HG02981 (cell line): ENCODE results near the gene WDR41.

Experiments used
- ATAC-seq: cut with Tn5 transposase; IDR thresholded peaks from one replicate; pipeline ENCODE4 v1.9.1; 2021; ENCODE audit warnings: mild to moderate bottlenecking, moderate library complexity; ENCODE audit not compliant: unreplicated experiment

The WDR41 gene

DNA sequence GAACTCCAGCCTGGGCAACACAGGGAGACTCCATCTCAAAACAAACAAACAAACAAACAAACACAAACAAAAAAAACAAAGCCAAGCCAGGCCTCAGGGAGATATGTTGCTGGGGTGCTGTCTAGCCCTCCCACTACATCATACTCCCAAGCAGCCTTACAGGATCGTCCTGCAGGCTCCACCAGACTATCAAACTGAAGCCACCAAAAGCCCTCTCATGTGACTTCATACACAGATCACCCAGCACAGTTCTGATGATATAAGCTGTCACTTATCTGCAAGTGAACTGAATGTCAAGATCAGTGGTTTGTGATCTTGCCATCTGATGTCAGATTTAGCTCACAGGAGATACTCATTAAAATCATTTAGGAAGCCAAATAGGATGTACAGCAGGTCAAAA lies 43.3 kb downstream of the WDR41 start:
- no peak for ATAC-seq

DNA sequence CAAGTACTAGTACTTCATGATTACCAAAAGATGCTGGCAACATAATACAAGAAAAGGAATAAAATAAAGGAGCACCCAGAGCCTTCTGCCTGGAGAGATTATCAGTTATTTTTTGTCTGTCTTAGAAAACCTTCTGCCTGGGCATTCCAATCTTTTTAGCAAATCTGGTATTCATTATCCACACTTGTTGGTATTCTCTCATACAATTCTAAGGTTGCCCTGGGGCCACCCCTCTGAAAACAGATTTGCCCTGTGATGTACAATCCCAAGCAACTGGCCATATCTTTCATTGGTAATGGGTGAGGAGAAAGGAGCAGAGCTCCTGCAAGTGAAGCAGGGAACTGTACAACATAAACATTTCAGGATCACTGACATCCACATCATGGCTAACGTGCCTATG lies 47.8 kb downstream of the WDR41 start:
- ATAC-seq = no peak

DNA sequence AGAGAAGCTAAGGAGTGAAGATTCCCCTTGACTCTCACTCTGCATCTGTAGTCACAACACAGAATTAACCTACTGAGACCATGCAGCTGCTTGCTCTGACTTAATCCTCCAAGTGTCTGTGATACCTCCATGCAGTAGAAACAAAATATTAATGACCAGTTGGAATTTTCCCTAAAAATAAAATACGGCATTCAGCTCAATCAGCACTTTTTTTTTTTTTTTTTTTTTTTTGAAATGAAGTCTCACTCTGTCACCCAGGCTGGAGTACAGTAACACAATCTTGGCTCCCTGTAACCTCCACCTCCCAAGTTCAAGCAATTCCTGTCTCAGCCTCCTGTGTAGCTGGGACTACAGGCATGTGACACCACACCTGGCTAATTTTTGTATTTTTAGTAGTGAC lies 48.4 kb downstream of the WDR41 start:
- no peak for ATAC-seq

DNA sequence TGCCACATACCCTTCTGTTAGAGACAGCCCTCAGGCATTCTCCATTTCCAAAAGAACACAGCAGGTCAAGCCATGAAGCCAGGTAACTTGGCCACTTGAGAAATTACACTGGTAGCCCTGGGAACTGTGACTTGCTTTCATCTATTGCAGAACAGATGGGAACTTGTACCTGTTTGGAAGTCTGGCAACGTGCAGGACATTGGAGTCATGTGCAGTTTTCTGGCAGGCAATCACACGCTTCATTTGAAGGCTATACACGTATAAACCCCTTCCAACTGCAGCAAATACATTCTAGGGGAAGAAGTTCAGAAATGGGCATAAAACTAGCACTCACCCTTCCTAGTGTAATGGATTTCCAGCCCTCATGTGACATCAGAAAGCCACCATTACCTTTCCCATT lies 54.0 kb downstream of the WDR41 start:
- no peak for ATAC-seq

DNA sequence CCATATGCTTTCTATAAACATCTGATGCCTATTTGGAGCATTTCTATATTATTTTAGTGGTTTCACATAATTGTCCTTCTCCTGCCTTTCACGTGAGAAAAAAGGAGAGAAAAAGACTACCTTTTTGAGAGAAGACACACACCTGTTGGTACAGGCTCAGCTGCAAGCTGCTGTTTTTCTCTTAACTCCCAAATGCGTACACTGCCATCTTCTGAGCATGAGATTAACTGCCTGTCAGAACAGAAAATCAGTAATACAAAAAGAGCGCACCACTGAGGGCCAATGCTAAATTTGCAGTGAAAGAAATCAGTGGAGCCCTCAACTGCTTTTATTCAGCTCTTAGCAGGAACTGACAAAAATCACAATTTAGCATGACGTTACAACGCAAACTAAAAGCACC lies 54.9 kb downstream of the WDR41 start:
- ATAC-seq = no peak

DNA sequence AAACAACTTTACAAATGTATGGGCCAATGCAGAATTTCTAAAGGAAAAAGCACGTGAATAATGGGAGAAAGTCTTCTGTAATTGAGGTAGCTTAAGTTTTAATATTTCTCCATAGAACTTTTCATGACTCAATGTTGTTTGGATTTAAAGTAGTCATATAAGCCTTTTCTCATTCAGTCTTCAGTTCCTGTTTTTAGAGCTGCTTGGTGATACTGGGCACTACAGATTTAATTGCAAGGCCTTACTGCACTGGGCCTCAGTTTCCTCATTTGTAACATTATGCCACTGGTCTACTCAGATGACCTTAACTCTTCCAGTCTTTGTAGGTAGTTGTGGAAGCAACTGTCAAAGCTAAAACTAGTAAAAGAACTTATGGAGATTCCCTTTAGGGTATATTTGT lies 60.4 kb downstream of the WDR41 start:
- no peak for ATAC-seq

DNA sequence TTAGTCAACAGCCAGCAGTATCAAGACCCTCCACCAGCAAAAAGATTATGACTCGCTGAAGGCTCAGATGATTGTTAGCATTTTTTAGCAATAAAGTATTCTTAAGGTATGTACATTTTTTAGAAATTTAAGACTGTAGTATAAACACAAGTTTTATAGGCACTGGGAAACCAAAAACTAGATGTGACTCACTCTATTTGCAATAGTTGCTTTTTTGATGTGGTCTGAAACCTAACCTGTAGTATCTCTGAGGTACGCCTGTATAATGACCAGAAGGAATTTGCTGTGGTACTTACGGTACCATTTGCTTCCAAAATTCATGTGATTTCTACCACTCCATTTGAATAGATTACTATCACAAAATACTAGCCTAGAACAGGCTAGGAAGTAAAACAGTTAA lies 60.8 kb downstream of the WDR41 start:
- no peak for ATAC-seq

DNA sequence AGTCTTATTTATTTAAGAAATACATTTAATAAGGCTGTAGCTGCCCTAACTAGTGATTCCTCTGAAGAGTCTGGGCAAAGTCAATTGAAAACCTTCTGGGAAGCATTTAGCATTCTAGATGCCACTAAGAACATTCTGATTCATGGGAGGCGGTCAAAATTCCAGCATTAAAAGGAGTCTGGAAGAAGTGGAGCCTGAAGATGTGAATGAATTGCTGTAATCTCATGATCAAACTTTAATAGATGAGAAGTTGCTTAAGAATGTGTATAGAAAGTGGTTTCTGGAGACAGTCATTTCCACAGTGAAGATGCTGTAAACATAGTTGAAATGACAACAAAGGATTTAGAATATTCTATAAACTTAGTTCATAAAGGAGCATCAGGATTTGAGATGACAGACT lies 61.4 kb downstream of the WDR41 start:
- no peak for ATAC-seq

DNA sequence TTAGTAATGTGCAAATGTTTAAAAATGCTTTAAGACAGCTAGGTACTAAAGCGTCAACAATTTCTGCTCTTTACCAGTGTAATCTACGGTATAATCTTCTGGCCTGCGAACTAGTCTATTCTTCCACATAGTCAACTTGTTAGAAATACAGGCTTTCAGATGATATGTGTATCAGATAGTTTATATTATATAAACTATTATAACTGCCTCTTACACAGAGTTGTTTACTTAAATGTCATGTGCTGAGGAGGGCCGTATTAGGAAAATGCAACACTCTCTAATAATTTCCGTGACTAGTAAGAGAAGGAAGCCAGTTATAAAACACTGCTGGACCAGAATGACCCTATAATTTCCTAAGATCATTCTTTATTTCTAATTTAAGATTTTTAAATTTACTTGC lies 63.6 kb downstream of the WDR41 start:
- ATAC-seq = no peak

DNA sequence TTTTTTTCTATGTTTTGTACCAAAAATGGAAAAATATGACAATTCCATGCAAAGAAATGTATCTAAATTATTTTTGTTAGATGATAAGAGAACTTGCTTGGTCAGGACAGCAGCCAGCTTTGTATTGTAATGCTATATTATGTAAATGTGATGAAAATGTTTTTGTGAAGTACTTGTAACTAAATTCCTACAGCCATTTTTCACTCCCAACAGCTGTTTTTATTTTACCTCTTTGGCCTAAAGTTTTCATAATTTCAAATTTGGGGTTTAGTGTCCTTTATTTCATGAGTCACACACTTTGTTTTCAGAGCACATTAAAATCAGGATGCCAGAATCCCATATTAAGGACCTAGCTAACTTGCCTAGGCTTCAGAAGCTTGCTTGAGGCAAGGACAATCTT lies 64.1 kb downstream of the WDR41 start:
- ATAC-seq = no peak

DNA sequence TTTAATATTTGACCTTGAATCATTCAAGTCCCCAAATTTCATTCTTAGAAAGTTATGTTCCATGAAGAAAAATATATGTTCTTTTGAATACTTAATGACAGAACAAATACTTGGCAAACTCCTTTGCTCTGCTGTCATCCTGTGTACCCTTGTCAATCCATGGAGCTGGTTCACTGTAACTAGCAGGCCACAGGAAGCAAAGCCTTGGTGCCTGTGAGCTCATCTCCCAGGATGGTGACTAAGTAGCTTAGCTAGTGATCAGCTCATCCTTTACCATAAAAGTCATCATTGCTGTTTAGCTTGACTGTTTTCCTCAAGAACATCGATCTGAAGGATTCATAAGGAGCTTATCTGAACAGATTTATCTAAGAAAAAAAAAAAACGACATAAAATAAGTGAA lies 65.4 kb downstream of the WDR41 start:
- no peak for ATAC-seq

DNA sequence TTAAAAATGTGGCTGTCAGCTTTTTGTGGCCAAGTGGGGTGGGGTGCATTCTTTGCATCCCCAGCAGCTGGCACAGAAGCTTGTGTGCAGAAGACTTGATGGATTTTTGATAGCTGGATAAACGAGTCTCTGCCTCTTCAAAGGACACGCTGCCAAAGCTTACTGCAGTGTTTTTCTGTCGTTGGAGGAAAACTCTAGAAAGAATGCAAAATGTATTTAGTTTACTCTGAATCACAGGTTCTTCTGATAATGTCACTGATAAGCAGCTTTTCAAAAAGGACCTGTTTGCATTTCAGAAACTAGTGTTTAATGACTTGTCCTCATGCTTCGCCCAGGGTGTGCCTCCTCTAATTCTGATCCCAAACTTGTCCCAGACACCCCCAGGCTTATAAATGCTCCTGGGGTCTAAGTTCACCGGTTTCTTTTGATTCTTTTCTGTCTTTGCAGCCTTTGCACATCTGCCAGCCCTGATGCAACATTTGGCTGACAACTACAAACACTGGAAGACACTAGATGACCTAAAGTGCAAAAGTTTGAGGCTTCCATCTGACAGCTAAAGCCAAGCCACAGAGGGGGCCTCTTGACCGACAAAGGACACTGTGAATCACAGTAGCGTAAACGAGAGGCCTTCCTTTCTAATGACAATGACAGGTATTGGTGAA lies 66.0 kb downstream of the WDR41 start:
- ATAC-seq = no peak

DNA sequence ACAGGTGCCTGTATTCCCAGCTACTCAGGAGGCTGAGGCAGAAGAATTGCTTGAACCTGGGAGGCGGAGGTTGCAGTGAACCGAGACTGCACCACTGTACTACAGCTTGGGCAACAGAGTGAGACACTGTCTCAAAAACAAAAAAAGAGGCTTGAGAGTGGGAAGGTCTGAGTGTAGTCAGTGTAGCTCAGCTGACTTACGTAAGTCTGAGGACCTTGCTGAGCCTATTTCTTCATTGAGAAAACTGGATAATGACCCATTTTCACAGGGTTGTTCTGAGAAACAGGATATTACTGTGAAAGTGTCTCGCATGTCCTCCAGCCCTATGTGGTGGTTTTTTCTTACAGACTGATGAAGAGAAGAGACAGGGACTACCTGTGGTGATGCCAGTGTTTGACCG lies 66.7 kb downstream of the WDR41 start:
- no peak for ATAC-seq

DNA sequence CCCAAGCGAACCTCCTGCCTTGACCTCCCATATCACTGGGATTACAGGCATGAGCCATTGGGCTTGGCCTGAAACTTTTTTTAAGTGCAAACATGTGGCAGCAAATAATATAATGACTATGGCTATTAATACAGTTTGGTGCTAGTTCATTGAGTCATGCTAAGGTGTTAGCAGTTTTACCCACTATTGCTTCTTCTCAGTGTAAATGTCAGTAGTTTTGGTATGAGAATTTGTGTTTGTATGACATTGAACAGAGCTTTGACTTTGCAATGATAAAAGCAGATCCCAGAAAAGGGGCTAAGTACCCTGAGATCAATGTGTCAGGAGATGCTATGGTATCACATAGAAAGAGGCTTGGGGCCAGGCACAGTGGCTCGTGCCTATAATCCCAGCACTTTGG lies 67.2 kb downstream of the WDR41 start:
- no peak for ATAC-seq

DNA sequence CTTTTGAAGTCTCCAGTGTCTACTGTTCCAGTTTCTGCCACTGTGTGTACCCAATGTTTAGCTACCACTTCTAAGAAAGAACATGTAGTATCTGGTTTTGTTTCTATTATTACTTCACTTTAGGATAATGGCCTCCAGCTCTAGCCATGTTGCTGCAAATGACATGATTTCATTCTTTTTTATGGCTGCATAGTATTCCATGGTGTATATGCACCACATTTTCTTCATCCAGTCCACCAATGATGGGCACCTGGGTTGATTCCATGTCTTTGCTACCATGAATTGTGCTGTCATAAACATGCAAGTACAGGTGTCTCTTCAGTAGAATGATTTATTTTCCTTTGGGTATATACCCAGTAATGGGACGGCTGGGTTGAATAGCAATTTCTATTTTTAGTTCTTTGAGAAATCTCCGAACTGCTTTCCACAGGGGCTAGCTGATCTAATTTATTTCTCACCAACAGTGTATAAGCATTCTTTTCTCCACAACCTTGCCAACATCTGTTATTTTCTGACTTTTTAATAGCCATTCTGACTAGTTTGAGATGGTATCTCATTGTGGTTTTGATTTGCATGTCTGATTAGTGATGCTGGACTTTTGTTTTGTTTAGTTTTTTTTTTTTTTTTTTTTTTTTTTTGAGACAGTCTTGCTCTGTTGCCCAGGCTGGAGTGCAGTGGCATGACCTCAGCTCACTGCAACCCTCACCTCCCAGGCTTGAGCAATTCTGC lies 68.9 kb downstream of the WDR41 start:
- no peak for ATAC-seq

DNA sequence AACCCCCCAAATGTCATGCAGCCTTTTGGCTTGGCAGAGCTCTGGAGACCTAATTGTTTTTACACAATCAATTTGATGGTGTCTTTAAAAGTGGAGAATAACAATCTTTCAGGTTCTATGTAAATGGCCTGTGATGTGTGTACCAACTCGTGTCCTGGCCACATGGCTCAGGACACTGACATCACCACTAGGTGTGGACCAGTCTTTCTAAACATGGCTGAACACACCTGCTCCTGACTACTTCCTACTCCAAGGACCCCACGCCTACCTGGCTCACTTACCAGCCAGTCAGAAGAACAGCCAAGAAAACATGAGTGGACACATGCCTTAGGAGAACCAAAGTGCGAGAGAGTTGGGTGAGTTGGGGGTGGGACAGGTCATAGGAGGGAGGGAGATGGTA lies 71.2 kb downstream of the WDR41 start:
- ATAC-seq = no peak

DNA sequence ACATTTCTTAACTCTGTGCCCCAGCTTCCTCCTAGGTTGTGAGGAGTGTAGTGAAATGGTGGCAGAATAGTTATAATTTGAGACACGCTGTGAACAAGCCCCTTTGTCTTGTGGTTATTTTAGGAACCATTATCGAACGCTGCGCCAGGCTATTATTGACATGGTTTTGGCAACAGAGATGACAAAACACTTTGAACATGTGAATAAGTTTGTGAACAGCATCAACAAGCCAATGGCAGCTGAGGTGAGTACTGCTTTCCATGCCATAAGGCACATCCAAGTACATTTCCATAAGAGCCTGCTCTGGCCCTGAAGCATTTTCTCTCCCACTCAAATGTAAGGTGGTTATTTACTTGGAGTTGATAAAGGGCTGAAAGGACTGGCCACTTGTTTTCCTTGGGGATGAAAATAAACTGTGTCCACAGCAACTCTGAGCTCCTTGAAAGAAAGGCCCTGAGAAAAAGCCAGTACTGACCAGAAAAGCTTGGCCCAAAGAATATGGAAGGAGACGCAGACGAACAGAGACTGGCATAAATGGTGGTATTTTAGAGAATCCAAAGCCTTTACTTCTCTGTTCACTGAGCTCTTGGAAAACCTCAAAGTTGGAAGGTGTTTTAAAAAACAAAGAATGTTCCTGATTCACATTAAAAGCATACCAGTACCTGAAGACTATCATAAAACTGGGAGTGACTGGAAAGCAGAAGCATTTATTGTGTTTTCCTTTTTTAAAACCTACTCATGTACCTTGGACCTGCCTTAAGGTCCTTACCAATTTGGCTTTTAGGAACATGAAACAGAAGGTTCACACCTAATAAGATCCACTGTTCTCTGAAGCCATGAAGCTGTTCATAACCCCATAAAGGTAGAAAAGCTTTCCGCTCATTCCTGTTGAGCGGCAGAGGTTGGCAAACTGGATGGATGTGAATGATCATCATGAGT lies 72.2 kb downstream of the WDR41 start:
- no peak for ATAC-seq

DNA sequence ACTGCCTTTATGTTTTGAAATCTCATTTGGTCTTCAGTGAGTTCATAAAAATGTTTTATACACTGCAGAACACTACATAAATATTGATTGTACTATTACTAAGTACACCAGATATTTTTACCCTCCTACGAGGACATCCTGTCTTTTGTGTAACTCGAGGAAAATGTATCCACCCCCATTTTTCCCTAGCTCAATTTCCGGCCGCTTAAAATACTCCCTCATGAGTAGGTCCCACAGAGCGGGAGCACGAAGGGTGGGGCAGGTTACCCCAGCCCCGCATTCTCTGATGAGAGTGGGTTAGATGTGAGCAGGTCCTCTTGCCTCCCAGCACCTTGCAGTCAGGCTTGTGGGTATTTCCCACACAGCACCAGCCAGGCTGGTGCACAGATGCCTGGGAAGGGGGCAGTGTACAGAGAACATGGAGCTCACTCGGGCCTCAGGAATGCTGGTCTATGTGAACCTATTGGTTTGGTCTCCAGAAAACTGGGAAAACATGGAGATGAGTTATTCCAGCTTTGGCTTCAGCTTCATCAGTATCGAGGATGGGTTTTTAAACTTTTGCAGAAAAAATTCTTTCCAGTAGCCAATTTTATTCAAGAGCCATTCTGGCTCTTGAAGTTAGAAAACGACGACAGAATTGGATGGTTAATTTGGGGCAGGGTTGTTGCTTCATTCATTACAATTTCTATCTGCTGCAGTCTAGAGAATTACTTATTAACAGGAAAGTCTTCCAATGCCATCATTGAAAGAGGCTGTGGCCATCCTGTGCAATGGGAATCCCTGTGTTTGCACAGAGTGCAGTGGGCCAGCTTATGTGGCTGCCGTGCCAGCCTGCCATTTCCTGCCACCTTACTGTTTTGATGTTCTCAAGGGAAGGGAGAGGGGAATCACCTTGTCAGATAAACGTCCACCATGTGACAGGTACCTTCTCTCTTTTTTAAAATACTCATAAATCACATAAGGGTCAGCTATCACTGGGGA lies 73.2 kb downstream of the WDR41 start:
- no peak for ATAC-seq

DNA sequence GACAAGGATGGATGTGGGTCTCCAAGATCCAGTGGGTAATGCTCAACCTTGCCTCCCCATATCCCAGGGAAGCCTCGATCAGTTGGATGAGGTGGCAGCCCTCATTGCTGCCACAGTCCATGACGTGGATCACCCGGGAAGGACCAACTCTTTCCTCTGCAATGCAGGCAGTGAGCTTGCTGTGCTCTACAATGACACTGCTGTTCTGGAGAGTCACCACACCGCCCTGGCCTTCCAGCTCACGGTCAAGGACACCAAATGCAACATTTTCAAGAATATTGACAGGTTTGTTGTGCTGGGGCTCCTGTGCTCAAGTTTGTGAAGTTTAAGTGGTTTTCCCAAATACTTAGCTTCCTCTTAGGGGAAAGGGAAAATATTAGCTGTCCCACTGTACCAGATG lies 74.0 kb downstream of the WDR41 start:
- ATAC-seq = no peak

DNA sequence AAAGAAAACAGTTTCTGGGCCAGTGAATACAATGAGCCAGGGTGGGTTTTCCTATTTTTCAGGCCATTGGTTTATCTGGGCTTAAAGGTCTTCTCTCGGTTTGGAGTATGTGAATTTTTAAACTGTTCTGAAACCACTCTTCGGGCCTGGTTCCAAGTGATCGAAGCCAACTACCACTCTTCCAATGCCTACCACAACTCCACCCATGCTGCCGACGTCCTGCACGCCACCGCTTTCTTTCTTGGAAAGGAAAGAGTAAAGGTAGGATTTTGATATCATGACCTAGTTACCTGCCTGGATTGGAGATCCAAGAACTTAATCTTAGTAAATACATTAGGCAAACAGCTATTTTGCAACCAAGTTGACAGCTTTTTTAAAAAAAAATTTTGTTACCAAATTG lies 79.1 kb downstream of the WDR41 start:
- ATAC-seq = no peak
